ENCODE results near the gene TBL3. TPM values are rescaled to one million over a fixed set of nuclear protein-coding genes. Genes with fewer than 3 reads are reported as not detected.

TBL3 gene
- total RNA-seq, 1 experiment from 2014 or later: 68.0 TPM

- Histone ChIP-seq H3K9me3 (replicated peaks) (no peaks in the 10 kb centered on the region), H3K4me1 (replicated peaks) (peaks cover 8% of the 10 kb centered on the region), H3K27ac (no peak overlapping the region), H3K4me3 (no peak overlapping the region), H3K27me3 (replicated peaks) (peaks cover 27% of the 10 kb centered on the region), H3K36me3 (peaks cover 54% of the 10 kb centered on the region)
- DNase-seq (ENCODE audit: low read depth in 1 of 2, low spot score in 2 of 2): no peak
Measured at GRCh38 chr16:1978476-1979120, 6.7 kb downstream of the TBL3 start.

- Histone ChIP-seq H3K9me3 (replicated peaks) (no peaks in the 10 kb centered on the region), H3K27ac (no peak overlapping the region), H3K36me3 (peaks cover 52% of the 10 kb centered on the region), H3K27me3 (replicated peaks) (peaks cover 27% of the 10 kb centered on the region), H3K4me1 (replicated peaks) (peaks cover 9% of the 10 kb centered on the region), H3K4me3 (no peak overlapping the region)
- DNase-seq (ENCODE audit: low read depth in 1 of 2, low spot score in 2 of 2): no peak
Measured at GRCh38 chr16:1979271-1980029, 7.6 kb downstream of the TBL3 start.

- H3K27ac ChIP-seq: no peak overlapping the region
- no peak overlapping the region for H3K4me3 ChIP-seq
- no peaks in the 10 kb centered on the region for H3K9me3 ChIP-seq (replicated peaks)
- peaks cover 52% of the 10 kb centered on the region for H3K36me3 ChIP-seq
- peaks cover 27% of the 10 kb centered on the region for H3K27me3 ChIP-seq (replicated peaks)
- peaks cover 16% of the 10 kb centered on the region for H3K4me1 ChIP-seq (replicated peaks)
- DNase-seq (ENCODE audit: low read depth in 1 of 2, low spot score in 2 of 2): no peak
Measured at GRCh38 chr16:1980030-1980769, 8.3 kb downstream of the TBL3 start.

GRCh38 chr16:1980770-1981087 lies 8.9 kb downstream of the TBL3 start:
- Histone ChIP-seq H3K36me3 (peaks cover 52% of the 10 kb centered on the region), H3K27ac (no peak overlapping the region), H3K27me3 (replicated peaks) (peaks cover 27% of the 10 kb centered on the region), H3K9me3 (replicated peaks) (no peaks in the 10 kb centered on the region), H3K4me3 (no peak overlapping the region), H3K4me1 (replicated peaks) (peaks cover 19% of the 10 kb centered on the region)
- DNase-seq (ENCODE audit: low read depth in 1 of 2, low spot score in 2 of 2): no peak

- Histone ChIP-seq H3K9me3 (replicated peaks) (no peaks in the 10 kb centered on the region), H3K4me1 (replicated peaks) (peaks cover 19% of the 10 kb centered on the region), H3K36me3 (peaks cover 52% of the 10 kb centered on the region), H3K27ac (no peak within 1 kb of the TSS), H3K4me3 (no peak within 1 kb of the TSS), H3K27me3 (replicated peaks) (peaks cover 27% of the 10 kb centered on the region)
- DNase-seq (ENCODE audit: low read depth in 1 of 2, low spot score in 2 of 2): no peak
Measured at GRCh38 chr16:1981398-1981836, 9.6 kb downstream of the TBL3 start, which contains the start of gene NOXO1. Gene NOXO1, minus strand, starts transcription at chr16:1981469. Its CDS starts 290 bp downstream, at chr16:1981179.

GRCh38 chr16:1982013-1982433 lies 10.2 kb downstream of the TBL3 start:
- peaks cover 19% of the 10 kb centered on the region for H3K4me1 ChIP-seq (replicated peaks)
- no peak for DNase-seq (ENCODE audit: low read depth in 1 of 2, low spot score in 2 of 2)

GRCh38 chr16:1982991-1983543 lies 11.2 kb downstream of the TBL3 start:
- Histone ChIP-seq H3K27me3 (replicated peaks) (peaks cover 27% of the 10 kb centered on the region), H3K36me3 (peaks cover 47% of the 10 kb centered on the region), H3K27ac (no peak overlapping the region), H3K9me3 (replicated peaks) (no peaks in the 10 kb centered on the region), H3K4me3 (peak overlapping the region; percentile 94), H3K4me1 (replicated peaks) (peaks cover 19% of the 10 kb centered on the region)
- no peak for DNase-seq (ENCODE audit: low read depth in 1 of 2, low spot score in 2 of 2)

More at GRCh38 chr16:1982013-1982433, 10.2 kb downstream of the TBL3 start:
- no peaks in the 10 kb centered on the region for H3K9me3 ChIP-seq (replicated peaks)
- H3K27ac ChIP-seq: no peak overlapping the region
- H3K36me3 ChIP-seq: peaks cover 52% of the 10 kb centered on the region
- H3K4me3 ChIP-seq: no peak overlapping the region
- peaks cover 27% of the 10 kb centered on the region for H3K27me3 ChIP-seq (replicated peaks)

- H3K27ac ChIP-seq: peak within 1 kb of the TSS; percentile 44; the same call in 1 of the 2 replicates
- no peaks in the 10 kb centered on the region for H3K9me3 ChIP-seq (replicated peaks)
- peaks cover 41% of the 10 kb centered on the region for H3K36me3 ChIP-seq
- H3K4me1 ChIP-seq (replicated peaks): peaks cover 19% of the 10 kb centered on the region
- DNase-seq (ENCODE audit: low read depth in 1 of 2, low spot score in 2 of 2): peak; percentile 86 to 94
- H3K4me3 ChIP-seq: peak within 1 kb of the TSS; percentile 94
- H3K27me3 ChIP-seq (replicated peaks): peaks cover 27% of the 10 kb centered on the region
Measured at GRCh38 chr16:1983544-1984346, 11.9 kb downstream of the TBL3 start, which contains the start of gene GFER. Gene GFER, plus strand, starts transcription at chr16:1984193. Its CDS starts 26 bp downstream, at chr16:1984219.

GRCh38 chr16:1984347-1985225 lies 12.7 kb downstream of the TBL3 start:
- Histone ChIP-seq H3K4me3 (peak overlapping the region; percentile 94), H3K4me1 (replicated peaks) (peaks cover 19% of the 10 kb centered on the region), H3K27me3 (replicated peaks) (peaks cover 29% of the 10 kb centered on the region), H3K9me3 (replicated peaks) (no peaks in the 10 kb centered on the region), H3K36me3 (peaks cover 32% of the 10 kb centered on the region), H3K27ac (peak overlapping the region; percentile 44; the same call in 1 of the 2 replicates)
- DNase-seq (ENCODE audit: low read depth in 1 of 2, low spot score in 2 of 2): no peak

- Histone ChIP-seq H3K4me1 (replicated peaks) (peaks cover 28% of the 10 kb centered on the region), H3K27me3 (replicated peaks) (peaks cover 26% of the 10 kb centered on the region), H3K27ac (no peak overlapping the region), H3K36me3 (peaks cover 32% of the 10 kb centered on the region), H3K4me3 (peak overlapping the region; percentile 94; the same call in 1 of the 2 replicates), H3K9me3 (replicated peaks) (no peaks in the 10 kb centered on the region)
- DNase-seq (ENCODE audit: low read depth in 1 of 2, low spot score in 2 of 2): no peak
Measured at GRCh38 chr16:1985466-1986150, 13.8 kb downstream of the TBL3 start.

- no peak overlapping the region for H3K4me3 ChIP-seq
- H3K4me1 ChIP-seq (replicated peaks): peaks cover 35% of the 10 kb centered on the region
- H3K36me3 ChIP-seq: peaks cover 32% of the 10 kb centered on the region
- peaks cover 17% of the 10 kb centered on the region for H3K27me3 ChIP-seq (replicated peaks)
- H3K27ac ChIP-seq: no peak overlapping the region
- DNase-seq (ENCODE audit: low read depth in 1 of 2, low spot score in 2 of 2): no peak
- peaks cover 3% of the 10 kb centered on the region for H3K9me3 ChIP-seq (replicated peaks)
Measured at GRCh38 chr16:1987198-1987597, 15.3 kb downstream of the TBL3 start.

All from SJSA1 (cell line).